Measurements from ENCODE around the gene STYX.

The STYX gene

GRCh38 chr14:52801014-52801712 lies 71.2 kb downstream of the STYX start:
- Mint-ChIP-seq H3K27ac (ENCODE audit: low read depth) (no peak overlapping the region), H3K4me1 (peaks cover 5% of the 10 kb centered on the region), H3K4me3 (no peak overlapping the region), H3K27me3 (no peaks in the 10 kb centered on the region), H3K36me3 (ENCODE audit: insufficient read depth) (no peaks in the 10 kb centered on the region), H3K9me3 (no peaks in the 10 kb centered on the region)
- ATAC-seq (replicated peaks; ENCODE audit: extremely low read depth, poor library complexity, severe bottlenecking) (no peak), DNase-seq (ENCODE audit: low spot score in 2 of 2) (no peak)

- Mint-ChIP-seq H3K4me1 (peaks cover 3% of the 10 kb centered on the region), H3K27ac (ENCODE audit: low read depth) (no peak overlapping the region), H3K9me3 (no peaks in the 10 kb centered on the region), H3K36me3 (ENCODE audit: insufficient read depth) (no peaks in the 10 kb centered on the region), H3K27me3 (no peaks in the 10 kb centered on the region), H3K4me3 (no peak overlapping the region)
- DNase-seq (ENCODE audit: low spot score in 2 of 2) = no peak
- ATAC-seq (replicated peaks; ENCODE audit: extremely low read depth, poor library complexity, severe bottlenecking) = no peak
Observed at GRCh38 chr14:52802597-52802996, 72.6 kb downstream of the STYX start.

- H3K9me3 Mint-ChIP-seq = no peaks in the 10 kb centered on the region
- no peaks in the 10 kb centered on the region for H3K27me3 Mint-ChIP-seq
- DNase-seq (ENCODE audit: low spot score in 2 of 2) (no peak), ATAC-seq (replicated peaks; ENCODE audit: extremely low read depth, poor library complexity, severe bottlenecking) (no peak)
- H3K27ac Mint-ChIP-seq (ENCODE audit: low read depth) = no peak overlapping the region
- H3K4me3 Mint-ChIP-seq = no peak overlapping the region
- no peaks in the 10 kb centered on the region for H3K36me3 Mint-ChIP-seq (ENCODE audit: insufficient read depth)
- no peaks in the 10 kb centered on the region for H3K4me1 Mint-ChIP-seq
Observed at GRCh38 chr14:52806115-52806514, 76.1 kb downstream of the STYX start.

- no peaks in the 10 kb centered on the region for H3K4me1 Mint-ChIP-seq
- no peaks in the 10 kb centered on the region for H3K36me3 Mint-ChIP-seq (ENCODE audit: insufficient read depth)
- no peaks in the 10 kb centered on the region for H3K9me3 Mint-ChIP-seq
- no peak overlapping the region for H3K27ac Mint-ChIP-seq (ENCODE audit: low read depth)
- no peaks in the 10 kb centered on the region for H3K27me3 Mint-ChIP-seq
- ATAC-seq (replicated peaks; ENCODE audit: extremely low read depth, poor library complexity, severe bottlenecking) (no peak), DNase-seq (ENCODE audit: low spot score in 2 of 2) (no peak)
- no peak overlapping the region for H3K4me3 Mint-ChIP-seq
Observed at GRCh38 chr14:52808101-52808500, 78.1 kb downstream of the STYX start.

- Mint-ChIP-seq H3K4me1 (no peaks in the 10 kb centered on the region), H3K9me3 (no peaks in the 10 kb centered on the region), H3K27ac (ENCODE audit: low read depth) (no peak overlapping the region), H3K4me3 (no peak overlapping the region), H3K36me3 (ENCODE audit: insufficient read depth) (no peaks in the 10 kb centered on the region), H3K27me3 (no peaks in the 10 kb centered on the region)
- DNase-seq (ENCODE audit: low spot score in 2 of 2) (no peak), ATAC-seq (replicated peaks; ENCODE audit: extremely low read depth, poor library complexity, severe bottlenecking) (no peak)
Observed at GRCh38 chr14:52821805-52822250, 91.9 kb downstream of the STYX start.

- ATAC-seq (replicated peaks; ENCODE audit: extremely low read depth, poor library complexity, severe bottlenecking) (no peak), DNase-seq (ENCODE audit: low spot score in 2 of 2) (no peak)
- no peak overlapping the region for H3K27ac Mint-ChIP-seq (ENCODE audit: low read depth)
- no peak overlapping the region for H3K4me3 Mint-ChIP-seq
- H3K27me3 Mint-ChIP-seq = no peaks in the 10 kb centered on the region
- no peaks in the 10 kb centered on the region for H3K4me1 Mint-ChIP-seq
- no peaks in the 10 kb centered on the region for H3K36me3 Mint-ChIP-seq (ENCODE audit: insufficient read depth)
- no peaks in the 10 kb centered on the region for H3K9me3 Mint-ChIP-seq
Observed at GRCh38 chr14:52824462-52824861, 94.5 kb downstream of the STYX start.
